Trophoblast cell (in vitro differentiated cells and primary cell): ENCODE measurements around the gene ADAMTSL4.
"Not testable (repeated sequence)": the region's sequence is repeated elsewhere in the genome, so short reads cannot be mapped to it uniquely, and the experiment has no call there.

Experiments used
- DNase-seq, 2 donors: peaks; one replicate each; pipeline ENCODE4 v3.0.0-alpha.2; 2016
- H2AFZ ChIP-seq: 2 replicates; pipeline ENCODE4 v1.6.1; 2013; ENCODE audit warnings: low read length, moderate library complexity, mild to moderate bottlenecking; ENCODE audit not compliant: insufficient read depth, poor library complexity
- H2AK5ac ChIP-seq: 2 replicates; pipeline ENCODE4 v1.6.1; 2013; ENCODE audit warnings: mild to moderate bottlenecking, low read length
- H2BK120ac ChIP-seq: 2 replicates; pipeline ENCODE4 v1.6.1; 2013; ENCODE audit warnings: low read length, mild to moderate bottlenecking, moderate library complexity; ENCODE audit not compliant: insufficient read depth, poor library complexity
- H2BK12ac ChIP-seq: 2 replicates; pipeline ENCODE4 v1.6.1; 2013; ENCODE audit warnings: mild to moderate bottlenecking, low read length, moderate library complexity
- H2BK5ac ChIP-seq: 2 replicates; pipeline ENCODE4 v1.6.1; 2013; ENCODE audit warnings: low read length, low read depth, moderate library complexity, mild to moderate bottlenecking; ENCODE audit not compliant: poor library complexity
- H3K14ac ChIP-seq: 2 replicates; pipeline ENCODE4 v1.6.1; 2013; ENCODE audit warnings: mild to moderate bottlenecking, low read length
- H3K18ac ChIP-seq: 2 replicates; pipeline ENCODE4 v1.6.1; 2013; ENCODE audit warnings: mild to moderate bottlenecking, low read length
- H3K23ac ChIP-seq: 2 replicates; pipeline ENCODE4 v1.6.1; 2013; ENCODE audit warnings: low read length
- H3K27ac ChIP-seq: 2 replicates; pipeline ENCODE4 v1.5.1; 2013; ENCODE audit warnings: low read depth, mild to moderate bottlenecking, inconsistent platforms, low read length, moderate library complexity
- H3K27me3 ChIP-seq: 2 replicates; pipeline ENCODE4 v1.6.1; 2013; ENCODE audit warnings: inconsistent platforms, mild to moderate bottlenecking, low read length, moderate library complexity; ENCODE audit not compliant: insufficient read depth
- H3K36me3 ChIP-seq, 2 experiments: 1 replicate in 1 of 2; 2 replicates in 1 of 2; pipeline ENCODE4 v1.6.1; 2013; ENCODE audit warnings: low read length in 2 of 2, mild to moderate bottlenecking in 2 of 2, moderate library complexity in 1 of 2; ENCODE audit not compliant: insufficient read depth in 2 of 2, control insufficient read depth in 1 of 2
- H3K4ac ChIP-seq: 2 replicates; pipeline ENCODE4 v1.6.1; 2013; ENCODE audit warnings: low read depth, mild to moderate bottlenecking, low read length, moderate library complexity
- H3K4me1 ChIP-seq, 2 experiments: 1 replicate in 1 of 2; 2 replicates in 1 of 2; pipeline ENCODE4 v1.6.1; 2013; ENCODE audit warnings: low read length in 2 of 2, mild to moderate bottlenecking in 2 of 2, moderate library complexity in 1 of 2; ENCODE audit not compliant: insufficient read depth in 2 of 2, control insufficient read depth in 1 of 2
- H3K4me2 ChIP-seq: 2 replicates; pipeline ENCODE4 v1.6.1; 2013; ENCODE audit warnings: inconsistent platforms, mild to moderate bottlenecking, low read length, moderate library complexity
- H3K4me3 ChIP-seq: 2 replicates; pipeline ENCODE4 v1.5.1; 2013; ENCODE audit warnings: mild to moderate bottlenecking, low read depth, low read length, inconsistent platforms
- H3K79me1 ChIP-seq: one replicate; pipeline ENCODE4 v1.6.1; 2013; ENCODE audit warnings: low read length
- H3K79me2 ChIP-seq: 2 replicates; pipeline ENCODE4 v1.6.1; 2013; ENCODE audit warnings: low read length, mild to moderate bottlenecking; ENCODE audit not compliant: control insufficient read depth, insufficient read depth, poor library complexity
- H3K9ac ChIP-seq: 2 replicates; pipeline ENCODE4 v1.6.1; 2013; ENCODE audit warnings: mild to moderate bottlenecking, low read length
- H3K9me3 ChIP-seq: 2 replicates; pipeline ENCODE4 v1.6.1; 2013; ENCODE audit warnings: low read depth, mild to moderate bottlenecking, control low read depth, inconsistent platforms, low read length; ENCODE audit not compliant: insufficient read depth
- H4K12ac ChIP-seq: 2 replicates; pipeline ENCODE4 v1.6.1; 2013; ENCODE audit warnings: low read depth, mild to moderate bottlenecking, low read length, moderate library complexity
- H4K8ac ChIP-seq: 2 replicates; pipeline ENCODE4 v1.6.1; 2013; ENCODE audit warnings: low read depth, mild to moderate bottlenecking, low read length, moderate library complexity
- H4K91ac ChIP-seq: one replicate; pipeline ENCODE4 v1.6.1; 2013; ENCODE audit warnings: low read depth, mild to moderate bottlenecking, low read length, moderate library complexity
- WGBS: extraction: QIAGEN DNeasy Blood & Tissue Kit; methylation state at CpG from one replicate; pipeline ENCODE4 v1.1.7; 2013; ENCODE audit warnings: missing lambda C conversion rate; ENCODE audit not compliant: insufficient read length, insufficient coverage; ENCODE audit errors: extremely low coverage; 5-methylcytosine and 5-hydroxymethylcytosine counted together

The ADAMTSL4 gene

GRCh38 chr1:150579945-150580642 is 30.9 kb downstream of the ADAMTSL4 start:
- H3K14ac ChIP-seq, result peak overlapping the region; percentile 65
- peak overlapping the region; percentile 63 for H2AFZ ChIP-seq
- no peaks in the 10 kb centered on the region for H3K9me3 ChIP-seq
- peak overlapping the region; percentile 3 for H3K9ac ChIP-seq
- no peak overlapping the region for H3K23ac ChIP-seq
- peaks cover 19% of the 10 kb centered on the region for H3K79me2 ChIP-seq
- H3K27me3 ChIP-seq, result no peaks in the 10 kb centered on the region
- peak overlapping the region; percentile 72 for H3K4me2 ChIP-seq
- H3K18ac ChIP-seq, result no peak overlapping the region
- WGBS, result no CpG with 5 or more reads among the region's 15 CpGs
- peak overlapping the region; percentile 47 for H4K12ac ChIP-seq
- H3K36me3 ChIP-seq, result peaks cover 2 to 15% of the 10 kb centered on the region in 2 experiments
- peak overlapping the region; percentile 95 for H3K27ac ChIP-seq
- H2BK5ac ChIP-seq, result peak overlapping the region; percentile 88
- H4K91ac ChIP-seq, result peak overlapping the region; percentile 25
- peak overlapping the region; percentile 35 for H2BK120ac ChIP-seq
- DNase-seq, result no peak
- peak overlapping the region; percentile 89 for H4K8ac ChIP-seq
- peak overlapping the region; percentile 35 for H2AK5ac ChIP-seq
- peak overlapping the region; percentile 27 for H2BK12ac ChIP-seq
- peaks cover 15% of the 10 kb centered on the region for H3K79me1 ChIP-seq
- H3K4me3 ChIP-seq, result no peak overlapping the region
- peaks cover 3% of the 10 kb centered on the region in 2 experiments for H3K4me1 ChIP-seq
- peak overlapping the region; percentile 10 for H3K4ac ChIP-seq

GRCh38 chr1:150580966-150581365 is 31.8 kb downstream of the ADAMTSL4 start:
- H3K23ac ChIP-seq, H4K8ac ChIP-seq, H2BK5ac ChIP-seq, H3K4me2 ChIP-seq, H3K4me3 ChIP-seq, H3K4ac ChIP-seq, H3K27ac ChIP-seq, H3K27me3 ChIP-seq, H3K9ac ChIP-seq, H2AK5ac ChIP-seq, H3K18ac ChIP-seq, H3K9me3 ChIP-seq, H2BK12ac ChIP-seq, H3K14ac ChIP-seq, H2AFZ ChIP-seq, H4K12ac ChIP-seq, DNase-seq, H4K91ac ChIP-seq, H2BK120ac ChIP-seq, H3K4me1 ChIP-seq: not testable (repeated sequence)
- Histone ChIP-seq H3K79me1 (peaks cover 15% of the 10 kb centered on the region), H3K36me3 (peaks cover 0 to 12% of the 10 kb centered on the region in 2 experiments), H3K79me2 (peaks cover 16% of the 10 kb centered on the region)
- WGBS, result no CpG with 5 or more reads among the region's 3 CpGs

- H4K12ac ChIP-seq, H4K91ac ChIP-seq, H3K9me3 ChIP-seq, H2AFZ ChIP-seq, H3K4me2 ChIP-seq, H3K23ac ChIP-seq, H3K27me3 ChIP-seq, H2BK5ac ChIP-seq, H3K4ac ChIP-seq, H3K27ac ChIP-seq, H3K4me1 ChIP-seq, H2BK12ac ChIP-seq, H3K9ac ChIP-seq, H2AK5ac ChIP-seq, H3K14ac ChIP-seq, H2BK120ac ChIP-seq, H4K8ac ChIP-seq, H3K4me3 ChIP-seq, DNase-seq, H3K18ac ChIP-seq: not testable (repeated sequence)
- peaks cover 16% of the 10 kb centered on the region for H3K79me2 ChIP-seq
- peaks cover 15% of the 10 kb centered on the region for H3K79me1 ChIP-seq
- WGBS, result no CpG with 5 or more reads among the region's 7 CpGs
- peaks cover 0 to 12% of the 10 kb centered on the region in 2 experiments for H3K36me3 ChIP-seq
Measured at GRCh38 chr1:150581437-150581836, 32.2 kb downstream of the ADAMTSL4 start.

- not testable (repeated sequence) for H4K12ac ChIP-seq, H2BK5ac ChIP-seq, DNase-seq, H3K36me3 ChIP-seq, H3K23ac ChIP-seq, H3K9me3 ChIP-seq, H3K9ac ChIP-seq, H3K4me3 ChIP-seq, H3K27me3 ChIP-seq, H3K4me1 ChIP-seq, H3K4me2 ChIP-seq, H3K4ac ChIP-seq, H2BK12ac ChIP-seq, H4K91ac ChIP-seq, H2AK5ac ChIP-seq, H2AFZ ChIP-seq, H3K18ac ChIP-seq, H2BK120ac ChIP-seq, H3K14ac ChIP-seq, H3K27ac ChIP-seq, H4K8ac ChIP-seq
- Histone ChIP-seq H3K79me2 (peaks cover 16% of the 10 kb centered on the region), H3K79me1 (peaks cover 15% of the 10 kb centered on the region)
- no CpG with 5 or more reads among the region's 14 CpGs for WGBS
Measured at GRCh38 chr1:150581962-150582361, 32.8 kb downstream of the ADAMTSL4 start.
